Motor neuron (in vitro differentiated cells): Measurements from ENCODE around the gene ADGRG6. TPM values are rescaled to one million over a fixed set of nuclear protein-coding genes. Genes with fewer than 3 reads are reported as not detected.

Experiments used
- ATAC-seq, 8 experiments: fragments of 200-7000 bp; cut with Tn5 transposase; replicated peaks in 6 of 8; 2 replicates each; pipeline ENCODE4 v1.8.0; 2021; ENCODE audit warnings: mild to moderate bottlenecking in 8 of 8, moderate library complexity in 8 of 8
- H3K27ac ChIP-seq, 2 donors: fragments of 250-450 bp; sonication (Bioruptor Pico); 2 replicates each; pipeline ENCODE4 v1.9.0; 2021; ENCODE audit warnings: antibody characterized with exemption in 2 of 2, mild to moderate bottlenecking in 2 of 2, moderate library complexity in 1 of 2
- H3K4me1 ChIP-seq, 2 donors: fragments of 250-450 bp; sonication (Bioruptor Pico); replicated peaks in 1 of 2; 2 replicates each; pipeline ENCODE4 v1.6.1; 2021; ENCODE audit warnings: antibody characterized with exemption in 2 of 2, mild to moderate bottlenecking in 2 of 2, moderate library complexity in 1 of 2
- H3K4me3 ChIP-seq, 5 donors: fragments of 250-450 bp; sonication (Bioruptor Pico); 2 replicates each; pipeline ENCODE4 v1.9.0; 2021; ENCODE audit warnings: antibody characterized with exemption in 5 of 5, mild to moderate bottlenecking in 5 of 5, moderate library complexity in 4 of 5
- WGBS, 10 experiments: fragments of 450-650 bp; shearing (Covaris generic); methylation state at CpG; one replicate each; pipeline ENCODE4 v1.0.0; 2022; 5-methylcytosine and 5-hydroxymethylcytosine counted together
- in situ Hi-C, 9 experiments: fragments of 400-800 bp; cut with MboI; loops; one replicate each; pipeline ENCODE4 v1.15.0; 2021; ENCODE audit warnings: low sequenced_read_pairs in 9 of 9, low pct_unique_long_range_greater_than_20kb in 2 of 9; ENCODE audit not compliant: unreplicated experiment in 9 of 9
- total RNA-seq, 8 experiments: library from RNA; unstranded; fragments of 300-600 nt; gene quantifications; 2 replicates each; pipeline versions ENCODE4 v1.2.3 to v1.2.4, GENCODE V29; 2022

Gene ADGRG6
- total RNA-seq, 8 experiments from 2014 or later: 0.07 to 0.71 (median 0.53) TPM

DNA sequence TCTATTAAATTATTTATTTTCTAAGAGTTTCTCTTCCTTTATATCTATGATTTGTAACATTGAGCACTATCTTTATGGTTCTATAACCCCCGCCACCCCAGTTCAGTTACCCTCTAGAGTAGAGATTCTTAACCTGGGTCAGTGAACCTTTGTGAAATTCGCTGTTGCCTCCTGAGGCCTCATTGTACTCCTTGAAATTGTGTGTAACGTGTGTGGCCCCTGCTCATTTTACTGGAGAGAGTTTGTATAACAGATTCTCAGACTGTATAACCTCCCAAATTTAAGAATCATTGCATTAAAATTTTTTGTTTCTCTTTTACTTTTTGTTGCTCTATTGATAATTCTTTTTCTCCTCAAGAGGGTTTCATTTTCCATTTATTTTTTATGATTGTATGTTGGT lies 65.3 kb downstream of the ADGRG6 start:
- Histone ChIP-seq H3K4me1 (no peaks in the 10 kb centered on the region), H3K27ac (no peak overlapping the region), H3K4me3 (no peak overlapping the region)
- ATAC-seq: no peak
- in situ Hi-C loops: no loop called here
- WGBS, 10 experiments: 52 to 100% (median 92%) methylated on average over 1 to 3 of the region's 3 CpGs; no CpG with 5 or more reads in 1 of the 10 experiments

DNA sequence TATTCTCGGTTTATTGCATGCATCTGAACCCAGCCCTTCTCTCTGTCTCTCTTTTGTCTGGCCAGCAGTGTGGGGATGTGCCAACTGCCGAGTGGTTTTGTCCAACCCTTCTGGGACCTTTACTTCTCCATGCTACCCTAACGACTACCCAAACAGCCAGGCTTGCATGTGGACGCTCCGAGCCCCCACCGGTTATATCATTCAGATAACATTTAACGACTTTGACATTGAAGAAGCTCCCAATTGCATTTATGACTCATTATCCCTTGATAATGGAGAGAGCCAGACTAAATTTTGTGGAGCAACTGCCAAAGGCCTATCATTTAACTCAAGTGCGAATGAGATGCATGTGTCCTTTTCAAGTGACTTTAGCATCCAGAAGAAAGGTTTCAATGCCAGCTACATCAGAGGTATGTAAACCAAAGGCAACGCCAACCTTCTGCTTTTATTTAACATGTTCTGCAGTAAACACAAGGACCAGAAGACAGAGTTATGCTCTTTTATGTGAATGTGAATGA lies 65.8 kb downstream of the ADGRG6 start:
- Histone ChIP-seq H3K27ac (no peak overlapping the region), H3K4me1 (no peaks in the 10 kb centered on the region), H3K4me3 (no peak overlapping the region)
- in situ Hi-C loops: no loop called here
- WGBS, 10 experiments: 6 to 88% (median 73%) methylated on average over 1 to 9 of the region's 9 CpGs
- ATAC-seq: peak in 1 of 8 experiments; percentile 27

GRCh38 chr6:142369266-142369665 lies 67.5 kb downstream of the ADGRG6 start:
- H3K4me3 ChIP-seq: no peak overlapping the region
- peaks cover 0 to 4% of the 10 kb centered on the region in 2 donors for H3K4me1 ChIP-seq
- in situ Hi-C loops: no loop called here
- no peak overlapping the region for H3K27ac ChIP-seq
- 29 to 100% (median 83%) methylated on average over 1 of the region's 1 CpG; no CpG with 5 or more reads in 3 of the 10 experiments for WGBS, 10 experiments
- no peak for ATAC-seq

- in situ Hi-C loops: no loop called here
- peaks cover 0 to 14% of the 10 kb centered on the region in 2 donors for H3K4me1 ChIP-seq
- H3K27ac ChIP-seq: no peak overlapping the region
- H3K4me3 ChIP-seq: no peak overlapping the region
- 50 to 100% (median 86%) methylated on average over 1 to 2 of the region's 2 CpGs; no CpG with 5 or more reads in 2 of the 10 experiments for WGBS, 10 experiments
- no peak for ATAC-seq
Measured at GRCh38 chr6:142372348-142372747, 70.5 kb downstream of the ADGRG6 start.

DNA sequence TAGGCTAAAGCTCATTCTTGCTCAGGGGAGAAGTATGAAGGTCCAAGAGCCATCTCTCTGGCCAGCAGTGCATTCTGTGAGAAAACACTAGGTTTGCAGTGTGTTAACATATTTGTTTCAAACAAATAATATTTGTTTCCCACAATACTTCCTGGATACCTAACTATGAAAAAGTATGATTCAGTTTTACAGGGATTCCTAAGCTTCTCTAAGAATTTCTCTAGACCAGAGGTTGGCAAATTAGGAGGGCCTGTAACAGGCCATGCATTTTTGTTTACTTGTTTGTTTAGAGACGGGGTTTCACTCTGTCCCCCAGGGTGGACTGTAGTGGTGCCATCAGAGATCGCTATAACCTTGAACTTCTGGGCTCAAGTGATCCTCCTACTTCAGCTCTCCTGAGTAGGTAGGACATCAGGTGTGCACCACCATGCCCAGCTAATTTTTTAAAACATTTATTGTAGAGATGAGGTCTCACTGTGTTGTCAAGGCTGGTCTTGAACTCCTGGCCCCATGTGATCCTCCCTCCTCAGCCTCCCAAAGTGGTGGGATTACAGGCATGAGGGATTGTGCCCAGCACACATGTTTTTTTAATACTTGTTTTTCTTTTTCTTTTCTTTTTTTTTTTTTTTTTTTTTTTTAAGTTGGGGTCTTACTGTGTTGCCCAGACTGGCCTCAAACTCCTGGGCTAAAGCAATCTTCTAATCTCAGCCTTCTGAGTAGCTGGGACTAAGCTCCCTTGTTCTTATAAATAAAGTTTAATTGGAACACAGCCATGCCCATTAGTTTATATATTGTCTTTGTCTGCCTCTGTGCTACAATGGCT lies 71.7 kb downstream of the ADGRG6 start:
- H3K27ac ChIP-seq: no peak overlapping the region
- H3K4me3 ChIP-seq: no peak overlapping the region
- 79 to 100% (median 81%) methylated on average over 1 to 2 of the region's 2 CpGs; no CpG with 5 or more reads in 5 of the 10 experiments for WGBS, 10 experiments
- no peak for ATAC-seq
- in situ Hi-C loops: no loop called here
- peaks cover 0 to 14% of the 10 kb centered on the region in 2 donors for H3K4me1 ChIP-seq

- 5 to 64% (median 14%) methylated on average over 2 to 4 of the region's 4 CpGs; no CpG with 5 or more reads in 2 of the 10 experiments for WGBS, 10 experiments
Measured at GRCh38 chr6:142374091-142374770, 72.4 kb downstream of the ADGRG6 start.

DNA sequence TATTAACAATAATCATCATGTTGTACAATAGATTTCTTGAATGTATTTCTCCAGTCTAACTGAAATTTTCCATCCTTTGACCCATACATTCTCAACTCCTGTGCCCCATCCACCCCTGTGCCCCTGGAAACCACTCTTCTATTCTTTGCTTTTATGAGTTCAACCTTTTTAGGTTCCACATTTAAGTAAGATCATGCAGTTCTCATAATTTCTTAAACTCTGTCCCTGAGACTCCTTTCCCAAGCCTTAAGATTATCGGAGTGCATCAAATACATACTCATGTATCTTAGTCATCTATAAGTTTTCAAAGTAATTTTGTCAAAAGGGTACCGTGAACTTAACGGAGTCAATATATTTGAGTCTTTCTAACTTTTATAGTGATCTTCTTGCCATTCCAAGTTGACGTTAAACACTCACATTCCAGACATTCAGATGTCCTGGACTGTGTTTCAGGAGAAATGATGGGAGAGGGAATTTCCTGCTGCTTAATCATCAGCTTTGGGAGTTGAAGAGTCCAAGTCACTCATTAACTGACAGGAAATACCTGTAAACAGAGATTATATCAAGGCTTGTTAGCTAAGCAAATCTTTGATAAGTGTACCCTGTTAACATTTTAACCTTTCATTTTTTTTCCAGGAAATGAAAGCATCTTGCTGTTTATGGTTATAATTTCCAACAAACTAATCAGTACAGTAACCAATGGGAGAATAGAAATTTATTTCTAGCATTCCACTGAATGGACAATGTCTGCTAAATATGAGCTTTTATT lies 73.3 kb downstream of the ADGRG6 start:
- peak in 2 of 8 experiments; percentile 20 to 26 for ATAC-seq
- Histone ChIP-seq H3K4me3 (no peak overlapping the region), H3K27ac (no peak overlapping the region), H3K4me1 (peaks cover 0 to 14% of the 10 kb centered on the region in 2 donors)
- WGBS, 10 experiments: 0 to 86% (median 49%) methylated on average over 2 to 4 of the region's 4 CpGs
- in situ Hi-C loops: loop anchor here in 3 of 9 experiments (25.0 kb wide), 3 partner anchors 138 to 238 kb away; partner anchors contain the start of genes GJE1 (in 1 of the 3), NMBR (in 1 of the 3) and VTA1 (in 1 of the 3)

More at GRCh38 chr6:142374091-142374770, 72.4 kb downstream of the ADGRG6 start:
- no peak overlapping the region for H3K4me3 ChIP-seq
- peaks cover 0 to 14% of the 10 kb centered on the region in 2 donors for H3K4me1 ChIP-seq
- H3K27ac ChIP-seq: peak overlapping the region in 1 of 2 donors; percentile 14
- ATAC-seq: peak in 5 of 8 experiments; percentile 27 to 93 (median 54)
- in situ Hi-C loops: no loop called here

DNA sequence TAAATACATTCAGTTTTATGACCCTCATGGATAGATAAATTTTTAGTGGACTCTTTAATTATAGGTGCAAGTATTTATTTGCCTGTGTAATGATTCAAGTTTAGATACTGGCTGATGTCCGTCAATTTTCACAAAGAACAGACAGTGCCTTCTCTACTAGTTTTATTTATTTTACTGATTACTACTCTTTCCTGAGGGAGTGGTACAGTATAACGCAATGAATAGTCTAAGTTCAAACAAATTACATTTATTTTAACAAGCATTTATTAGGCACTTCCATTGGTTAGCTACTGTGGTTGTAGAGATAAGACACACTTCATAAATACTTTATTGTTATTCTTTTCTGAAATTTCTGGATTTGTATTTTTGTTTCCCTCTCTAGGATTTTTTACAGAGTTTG lies 74.3 kb downstream of the ADGRG6 start:
- Histone ChIP-seq H3K27ac (no peak overlapping the region), H3K4me1 (peaks cover 0 to 14% of the 10 kb centered on the region in 2 donors), H3K4me3 (no peak overlapping the region)
- ATAC-seq: no peak
- WGBS, 10 experiments: 88 to 100% (median 97%) methylated on average over 1 to 2 of the region's 2 CpGs
- in situ Hi-C loops: loop anchor here in 3 of 9 experiments (25.0 kb wide), 3 partner anchors 139 to 239 kb away; partner anchors contain the start of genes GJE1 (in 1 of the 3), NMBR (in 1 of the 3) and VTA1 (in 1 of the 3)

GRCh38 chr6:142376800-142377496 lies 75.1 kb downstream of the ADGRG6 start:
- Histone ChIP-seq H3K4me1 (peaks cover 0 to 14% of the 10 kb centered on the region in 2 donors), H3K4me3 (no peak overlapping the region), H3K27ac (no peak overlapping the region)
- 60 to 100% (median 86%) methylated on average over 1 to 4 of the region's 7 CpGs for WGBS, 10 experiments
- in situ Hi-C loops: loop anchor here in 3 of 9 experiments (25.0 kb wide), 3 partner anchors 140 to 240 kb away; partner anchors contain the start of genes GJE1 (in 1 of the 3), NMBR (in 1 of the 3) and VTA1 (in 1 of the 3)
- no peak for ATAC-seq

- 88 to 100% (median 100%) methylated on average over 1 to 4 of the region's 4 CpGs; no CpG with 5 or more reads in 3 of the 10 experiments for WGBS, 10 experiments
- Histone ChIP-seq H3K4me1 (peaks cover 0 to 14% of the 10 kb centered on the region in 2 donors), H3K4me3 (no peak overlapping the region), H3K27ac (no peak overlapping the region)
- in situ Hi-C loops: loop anchor here in 3 of 9 experiments (25.0 kb wide), 3 partner anchors 140 to 240 kb away; partner anchors contain the start of genes GJE1 (in 1 of the 3), NMBR (in 1 of the 3) and VTA1 (in 1 of the 3)
- no peak for ATAC-seq
Measured at GRCh38 chr6:142377497-142377848, 75.7 kb downstream of the ADGRG6 start.

DNA sequence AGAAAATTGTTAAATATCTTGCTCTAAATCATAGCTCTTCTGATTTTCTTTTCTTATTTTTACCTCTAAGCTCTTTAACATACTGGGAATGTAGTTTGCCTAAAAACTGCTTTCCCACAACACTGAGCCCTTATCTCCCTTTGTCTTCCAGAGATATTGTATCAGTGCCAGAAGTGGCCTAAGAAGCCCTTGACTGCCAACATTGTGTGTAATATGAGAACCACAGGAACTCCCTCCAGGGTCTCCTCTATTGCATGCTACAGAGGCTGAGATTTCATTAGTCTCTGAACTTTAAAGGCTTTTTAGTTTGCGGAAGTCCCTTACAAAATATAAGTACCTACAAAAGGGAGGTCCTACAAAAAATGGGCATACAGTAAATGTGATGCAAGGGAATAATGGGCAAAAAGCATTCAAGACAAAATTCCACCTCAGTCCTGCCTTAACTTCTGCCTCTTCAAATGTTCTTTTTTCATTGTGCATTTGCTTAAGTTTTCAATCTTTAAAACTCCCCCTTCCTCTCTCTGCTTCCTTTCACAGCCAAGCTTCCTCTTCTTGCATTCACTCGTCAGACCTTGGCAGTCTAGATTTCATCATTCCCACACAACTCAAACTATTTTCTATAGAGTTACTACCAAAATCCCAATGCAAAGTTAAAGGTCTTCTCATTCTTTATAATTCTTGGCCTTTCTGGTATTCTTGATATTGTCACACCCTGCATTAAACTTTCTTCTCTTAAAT lies 76.5 kb downstream of the ADGRG6 start:
- in situ Hi-C loops: loop anchor here in 3 of 9 experiments (25.0 kb wide), 3 partner anchors 141 to 241 kb away; partner anchors contain the start of genes GJE1 (in 1 of the 3), NMBR (in 1 of the 3) and VTA1 (in 1 of the 3)
- H3K27ac ChIP-seq: no peak overlapping the region
- H3K4me1 ChIP-seq: peaks cover 0 to 14% of the 10 kb centered on the region in 2 donors
- H3K4me3 ChIP-seq: no peak overlapping the region
- ATAC-seq: peak in 4 of 8 experiments; percentile 43 to 62 (median 52)
- 30 to 100% (median 80%) methylated on average over 1 to 2 of the region's 2 CpGs; no CpG with 5 or more reads in 1 of the 10 experiments for WGBS, 10 experiments
